C1 segment of cervical spinal cord (tissue), 14 donors: ENCODE data around the gene CDC5L.
A peak's percentile ranks its signal among the peaks of the same experiment; 100 is the strongest.

Experiments
- DNase-seq, 14 donors: peaks; one replicate each; lab custom pipeline; 2025; lab: John Stamatoyannopoulos, UW

CDC5L gene

GRCh38 chr6:44474643-44475042 lies 87.1 kb downstream of the CDC5L start:
- no peak for DNase-seq

GRCh38 chr6:44475417-44475778 lies 87.9 kb downstream of the CDC5L start:
- no peak for DNase-seq

GRCh38 chr6:44475779-44476434 lies 88.4 kb downstream of the CDC5L start:
- DNase-seq: peak in 13 of 14 donors; percentile 17 to 80 (median 66)

- no peak for DNase-seq
Observed at GRCh38 chr6:44476849-44477248, 89.3 kb downstream of the CDC5L start.

GRCh38 chr6:44477293-44477894 lies 89.9 kb downstream of the CDC5L start:
- DNase-seq: no peak

- peak in 1 of 14 donors; percentile 43 for DNase-seq
Observed at GRCh38 chr6:44478158-44478557, 90.7 kb downstream of the CDC5L start.

GRCh38 chr6:44478591-44479254 lies 91.2 kb downstream of the CDC5L start:
- no peak for DNase-seq

- DNase-seq: peak in 8 of 14 donors; percentile 4 to 80 (median 53)
Observed at GRCh38 chr6:44480097-44480541, 92.6 kb downstream of the CDC5L start.

- no peak for DNase-seq
Observed at GRCh38 chr6:44481056-44481455, 93.5 kb downstream of the CDC5L start.

- DNase-seq: no peak
Observed at GRCh38 chr6:44481760-44482159, 94.3 kb downstream of the CDC5L start.

GRCh38 chr6:44485601-44486401 lies 98.3 kb downstream of the CDC5L start:
- DNase-seq: no peak

GRCh38 chr6:44487002-44487401 lies 99.5 kb downstream of the CDC5L start:
- no peak for DNase-seq

GRCh38 chr6:44487586-44487985 lies 100.1 kb downstream of the CDC5L start:
- DNase-seq: no peak

GRCh38 chr6:44489910-44490604 lies 102.6 kb downstream of the CDC5L start:
- peak in 2 of 14 donors; percentile 15 to 66 for DNase-seq

- DNase-seq: no peak
Observed at GRCh38 chr6:44493132-44493531, 105.6 kb downstream of the CDC5L start.

GRCh38 chr6:44493593-44493992 lies 106.1 kb downstream of the CDC5L start:
- DNase-seq: no peak

GRCh38 chr6:44494011-44494501 lies 106.5 kb downstream of the CDC5L start:
- DNase-seq: no peak

- peak in 1 of 14 donors; percentile 59 for DNase-seq
Observed at GRCh38 chr6:44495036-44495901, 107.8 kb downstream of the CDC5L start.

GRCh38 chr6:44496665-44497369 lies 109.3 kb downstream of the CDC5L start:
- DNase-seq: no peak

- DNase-seq: no peak
Observed at GRCh38 chr6:44497807-44498206, 110.3 kb downstream of the CDC5L start.
